Glutamatergic neuron (in vitro differentiated cells): ENCODE data around the gene ATF7IP2. TPM values are rescaled to one million over a fixed set of nuclear protein-coding genes. Genes with fewer than 3 reads are reported as not detected.

ENCODE experiments used
- DNase-seq: peaks from one replicate; pipeline ENCODE4 v3.0.0; 2022
- H3K27ac Mint-ChIP-seq: one replicate; pipeline ENCODE4 v1.8.0; 2020; ENCODE audit warnings: mild to moderate bottlenecking, mixed read lengths, inconsistent platforms; ENCODE audit not compliant: unreplicated experiment
- H3K27me3 Mint-ChIP-seq: one replicate; pipeline ENCODE4 v1.8.0; 2020; ENCODE audit warnings: mild to moderate bottlenecking, moderate library complexity, mixed read lengths, inconsistent platforms; ENCODE audit not compliant: unreplicated experiment
- H3K36me3 Mint-ChIP-seq: one replicate; pipeline ENCODE4 v1.8.0; 2020; ENCODE audit warnings: mild to moderate bottlenecking, mixed read lengths, inconsistent platforms; ENCODE audit not compliant: unreplicated experiment
- H3K4me1 Mint-ChIP-seq: one replicate; pipeline ENCODE4 v1.8.0; 2020; ENCODE audit warnings: mild to moderate bottlenecking, low read depth, mixed read lengths, inconsistent platforms; ENCODE audit not compliant: unreplicated experiment
- H3K4me3 Mint-ChIP-seq: one replicate; pipeline ENCODE4 v1.8.0; 2020; ENCODE audit warnings: mild to moderate bottlenecking, mixed read lengths, inconsistent platforms; ENCODE audit not compliant: unreplicated experiment
- H3K9me3 Mint-ChIP-seq: one replicate; pipeline ENCODE4 v1.8.0; 2020; ENCODE audit warnings: mild to moderate bottlenecking, moderate library complexity, mixed read lengths, inconsistent platforms; ENCODE audit not compliant: unreplicated experiment
- total RNA-seq: library from RNA; stranded (reverse); fragmentation: NEBNext Ultra II Directional; extraction: Animal tissue kit (Norgen Biotek cat#: 25700); gene quantifications from one replicate; pipeline ENCODE4 v1.2.1, GENCODE V29; 2021; ENCODE audit not compliant: unreplicated experiment
- TF ChIP-seq, protein P1 (sequence below): fragments of 200-600 bp; sonication (generic); IDR thresholded peaks from one replicate; pipeline ENCODE4 v1.5.0; 2021; ENCODE audit not compliant: partially characterized antibody, unreplicated experiment

Gene ATF7IP2
- total RNA-seq, 1 donor from 2014 or later: 9.1 TPM

DNA sequence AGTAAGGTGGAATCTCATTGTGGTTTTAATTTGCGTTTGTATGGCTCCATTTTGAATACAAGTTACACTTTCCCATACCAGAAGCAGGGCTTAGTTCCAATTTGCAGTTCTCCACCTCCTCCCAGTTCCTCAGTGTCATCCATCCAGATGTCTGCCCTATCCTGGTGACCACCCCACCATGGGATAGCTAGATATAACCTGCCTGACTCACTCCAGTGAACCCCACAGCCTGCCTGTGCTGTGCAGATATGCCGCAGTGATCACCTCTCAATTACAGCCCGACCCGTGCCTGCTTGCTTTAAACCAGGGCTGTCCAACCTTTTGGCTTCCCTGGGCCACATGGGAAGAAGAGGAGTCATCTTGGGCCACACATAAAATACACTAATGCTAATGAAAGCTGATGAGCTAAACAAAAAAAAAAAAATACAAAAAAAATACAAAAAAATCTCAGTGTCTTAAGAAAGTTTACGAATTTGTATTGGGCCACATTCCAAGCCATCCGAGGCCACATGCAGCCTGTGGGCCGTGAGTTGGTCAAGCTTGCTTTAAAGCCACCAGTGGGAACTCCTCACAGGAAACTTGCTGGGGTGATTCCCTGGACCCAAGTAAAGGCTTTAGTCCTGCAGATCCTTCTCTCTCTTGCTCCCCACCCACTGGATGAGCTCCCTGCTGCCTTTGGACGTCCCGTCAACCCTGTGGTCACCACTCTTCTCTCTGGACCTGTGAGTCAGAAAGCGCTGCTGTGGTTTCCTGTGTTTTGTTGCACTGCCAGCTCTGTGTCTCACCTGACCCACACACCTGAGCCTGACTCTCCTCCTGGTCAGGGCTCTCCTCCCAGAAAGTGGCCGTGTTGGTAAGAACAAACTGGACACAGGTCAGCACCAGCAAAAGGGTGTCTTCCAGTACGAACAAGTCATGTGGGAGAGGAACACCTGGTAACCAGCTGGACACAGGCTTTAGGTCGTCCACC, 111.6 kb downstream of the ATF7IP2 start:
- H3K27me3 Mint-ChIP-seq: peaks cover 6% of the 10 kb centered on the region
- TF ChIP-seq, protein P1, sequence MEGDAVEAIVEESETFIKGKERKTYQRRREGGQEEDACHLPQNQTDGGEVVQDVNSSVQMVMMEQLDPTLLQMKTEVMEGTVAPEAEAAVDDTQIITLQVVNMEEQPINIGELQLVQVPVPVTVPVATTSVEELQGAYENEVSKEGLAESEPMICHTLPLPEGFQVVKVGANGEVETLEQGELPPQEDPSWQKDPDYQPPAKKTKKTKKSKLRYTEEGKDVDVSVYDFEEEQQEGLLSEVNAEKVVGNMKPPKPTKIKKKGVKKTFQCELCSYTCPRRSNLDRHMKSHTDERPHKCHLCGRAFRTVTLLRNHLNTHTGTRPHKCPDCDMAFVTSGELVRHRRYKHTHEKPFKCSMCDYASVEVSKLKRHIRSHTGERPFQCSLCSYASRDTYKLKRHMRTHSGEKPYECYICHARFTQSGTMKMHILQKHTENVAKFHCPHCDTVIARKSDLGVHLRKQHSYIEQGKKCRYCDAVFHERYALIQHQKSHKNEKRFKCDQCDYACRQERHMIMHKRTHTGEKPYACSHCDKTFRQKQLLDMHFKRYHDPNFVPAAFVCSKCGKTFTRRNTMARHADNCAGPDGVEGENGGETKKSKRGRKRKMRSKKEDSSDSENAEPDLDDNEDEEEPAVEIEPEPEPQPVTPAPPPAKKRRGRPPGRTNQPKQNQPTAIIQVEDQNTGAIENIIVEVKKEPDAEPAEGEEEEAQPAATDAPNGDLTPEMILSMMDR: no peak
- H3K4me1 Mint-ChIP-seq: no peaks in the 10 kb centered on the region
- no peak overlapping the region for H3K4me3 Mint-ChIP-seq
- H3K27ac Mint-ChIP-seq: no peak overlapping the region
- H3K9me3 Mint-ChIP-seq: peaks cover 10% of the 10 kb centered on the region
- H3K36me3 Mint-ChIP-seq: peaks cover 15% of the 10 kb centered on the region
- DNase-seq: no peak

DNA sequence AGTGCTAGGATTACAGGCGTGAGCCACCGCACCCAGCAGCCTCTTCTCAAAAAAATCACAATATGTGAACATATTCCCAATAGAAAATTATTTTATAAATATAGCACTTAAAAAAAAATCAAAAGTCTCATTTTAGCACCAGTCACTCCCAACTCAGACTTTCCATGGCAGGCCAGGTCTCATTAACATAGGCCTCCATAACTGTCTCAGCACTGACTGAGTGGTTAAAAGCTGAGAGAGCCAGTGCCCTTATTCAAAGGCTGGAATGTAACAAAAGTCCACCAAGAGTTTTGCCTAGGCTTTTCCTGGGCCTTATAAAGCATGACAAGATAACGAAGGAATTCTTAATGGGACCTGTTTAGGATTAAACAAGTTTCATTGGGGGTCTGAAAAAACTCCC, 114.7 kb downstream of the ATF7IP2 start:
- Mint-ChIP-seq H3K27me3 (peaks cover 3% of the 10 kb centered on the region), H3K9me3 (no peaks in the 10 kb centered on the region), H3K36me3 (no peaks in the 10 kb centered on the region), H3K4me1 (no peaks in the 10 kb centered on the region), H3K27ac (no peak overlapping the region), H3K4me3 (no peak overlapping the region)
- TF ChIP-seq, protein P1: no peak
- no peak for DNase-seq

- DNase-seq: no peak
- H3K9me3 Mint-ChIP-seq: no peaks in the 10 kb centered on the region
- no peak overlapping the region for H3K27ac Mint-ChIP-seq
- H3K4me1 Mint-ChIP-seq: no peaks in the 10 kb centered on the region
- TF ChIP-seq, protein P1: no peak
- H3K27me3 Mint-ChIP-seq: peaks cover 3% of the 10 kb centered on the region
- no peak overlapping the region for H3K4me3 Mint-ChIP-seq
- H3K36me3 Mint-ChIP-seq: no peaks in the 10 kb centered on the region
Measured at GRCh38 chr16:10501016-10501607, 115.3 kb downstream of the ATF7IP2 start.

DNA sequence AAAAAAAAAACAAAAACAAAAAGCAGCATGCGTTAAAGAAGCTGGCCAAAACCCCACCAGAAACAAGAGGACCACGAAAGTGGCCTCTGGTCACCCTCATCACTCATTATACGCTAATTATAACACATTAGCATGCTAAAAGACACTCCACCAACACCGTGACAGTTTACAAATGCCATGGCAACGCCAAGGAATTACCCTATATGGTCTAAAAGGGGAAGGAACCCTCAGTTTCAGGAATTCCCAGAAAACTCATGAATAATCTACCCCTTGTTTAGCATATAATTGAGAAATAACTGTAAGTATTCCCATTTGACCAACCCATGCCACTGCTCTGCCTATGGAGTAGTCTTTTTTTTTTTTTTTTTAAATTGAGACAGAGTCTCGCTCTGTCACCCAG, 116.9 kb downstream of the ATF7IP2 start:
- Mint-ChIP-seq H3K27ac (no peak overlapping the region), H3K36me3 (no peaks in the 10 kb centered on the region), H3K27me3 (peaks cover 3% of the 10 kb centered on the region), H3K4me3 (no peak overlapping the region), H3K4me1 (no peaks in the 10 kb centered on the region), H3K9me3 (no peaks in the 10 kb centered on the region)
- TF ChIP-seq, protein P1: no peak
- DNase-seq: no peak
